MM.1S (cell line): ENCODE measurements around the gene CDC34.
A peak's percentile ranks its signal among the peaks of the same experiment; 100 is the strongest.

ENCODE experiments used
- EZH2 ChIP-seq: fragments of 300-600 bp; sonication (generic); optimal IDR thresholded peaks from 2 replicates; pipeline ENCODE3; 2017; ENCODE audit warnings: low read depth, mild to moderate bottlenecking, antibody characterized with exemption, low read length, mixed read lengths
- TF ChIP-seq, protein P1 (sequence below): fragments of 300-600 bp; sonication (generic); IDR thresholded peaks from 2 replicates; pipeline ENCODE4 v1.5.1; 2016; ENCODE audit warnings: antibody characterized with exemption, low read length, mixed read lengths

GRCh38 chr19:531009-531752 lies 379 bp upstream of the CDC34 start:
- TF ChIP-seq, protein P1, sequence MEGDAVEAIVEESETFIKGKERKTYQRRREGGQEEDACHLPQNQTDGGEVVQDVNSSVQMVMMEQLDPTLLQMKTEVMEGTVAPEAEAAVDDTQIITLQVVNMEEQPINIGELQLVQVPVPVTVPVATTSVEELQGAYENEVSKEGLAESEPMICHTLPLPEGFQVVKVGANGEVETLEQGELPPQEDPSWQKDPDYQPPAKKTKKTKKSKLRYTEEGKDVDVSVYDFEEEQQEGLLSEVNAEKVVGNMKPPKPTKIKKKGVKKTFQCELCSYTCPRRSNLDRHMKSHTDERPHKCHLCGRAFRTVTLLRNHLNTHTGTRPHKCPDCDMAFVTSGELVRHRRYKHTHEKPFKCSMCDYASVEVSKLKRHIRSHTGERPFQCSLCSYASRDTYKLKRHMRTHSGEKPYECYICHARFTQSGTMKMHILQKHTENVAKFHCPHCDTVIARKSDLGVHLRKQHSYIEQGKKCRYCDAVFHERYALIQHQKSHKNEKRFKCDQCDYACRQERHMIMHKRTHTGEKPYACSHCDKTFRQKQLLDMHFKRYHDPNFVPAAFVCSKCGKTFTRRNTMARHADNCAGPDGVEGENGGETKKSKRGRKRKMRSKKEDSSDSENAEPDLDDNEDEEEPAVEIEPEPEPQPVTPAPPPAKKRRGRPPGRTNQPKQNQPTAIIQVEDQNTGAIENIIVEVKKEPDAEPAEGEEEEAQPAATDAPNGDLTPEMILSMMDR = peak; percentile 9; the same call in 1 of the 2 replicates
- no peak for TF ChIP-seq EZH2
